Loucy (cell line): ENCODE results near the gene MORC4.
A peak's percentile ranks its signal among the peaks of the same experiment; 100 is the strongest.

Experiments
- H2AFZ ChIP-seq: fragments of 200-600 bp; sonication (generic); 2 replicates; pipeline ENCODE4 v1.6.0; 2016; ENCODE audit warnings: antibody characterized with exemption, mild to moderate bottlenecking, low read length, moderate library complexity
- H3F3A ChIP-seq: fragments of 200-600 bp; 2 replicates; pipeline ENCODE4 v1.6.0; 2016; ENCODE audit warnings: antibody characterized with exemption, low read depth, mild to moderate bottlenecking
- H3K27me3 ChIP-seq: fragments of 200-600 bp; sonication (generic); 2 replicates; pipeline ENCODE4 v1.6.1; 2014; ENCODE audit warnings: low read length, mild to moderate bottlenecking; ENCODE audit not compliant: insufficient read depth, poor library complexity, severe bottlenecking
- H3K36me3 ChIP-seq: fragments of 200-600 bp; sonication (generic); 2 replicates; pipeline ENCODE4 v1.6.1; 2016; ENCODE audit warnings: low read length; ENCODE audit not compliant: insufficient read depth
- H3K4me1 ChIP-seq: fragments of 200-600 bp; sonication (generic); 2 replicates; pipeline ENCODE4 v1.5.1; 2014; ENCODE audit warnings: low read length, mild to moderate bottlenecking; ENCODE audit not compliant: insufficient read depth, poor library complexity, severe bottlenecking
- H3K4me2 ChIP-seq: fragments of 200-600 bp; sonication (generic); 2 replicates; pipeline ENCODE4 v1.6.0; 2014; ENCODE audit warnings: antibody characterized with exemption, low read length, low read depth, mild to moderate bottlenecking; ENCODE audit not compliant: poor library complexity, severe bottlenecking
- H3K4me3 ChIP-seq: fragments of 200-600 bp; sonication (generic); 2 replicates; pipeline ENCODE4 v1.5.1; 2014; ENCODE audit warnings: low read length, mild to moderate bottlenecking, mixed read lengths; ENCODE audit not compliant: poor library complexity, severe bottlenecking
- H3K79me2 ChIP-seq: fragments of 200-600 bp; sonication (generic); 2 replicates; pipeline ENCODE4 v1.6.1; 2014; ENCODE audit warnings: low read length; ENCODE audit not compliant: insufficient read depth
- H3K9ac ChIP-seq: fragments of 200-600 bp; sonication (generic); 2 replicates; pipeline ENCODE4 v1.6.0; 2014; ENCODE audit warnings: mild to moderate bottlenecking, low read depth, low read length, moderate library complexity; ENCODE audit not compliant: poor library complexity, severe bottlenecking
- H3K9me2 ChIP-seq: fragments of 200-600 bp; sonication (generic); replicated peaks from 2 replicates; pipeline ENCODE4 v1.6.1; 2016; ENCODE audit warnings: low read depth, low read length, mixed read lengths
- H3K9me3 ChIP-seq: fragments of 200-600 bp; sonication (generic); 2 replicates; pipeline ENCODE4 v1.6.1; 2014; ENCODE audit warnings: mild to moderate bottlenecking, antibody characterized with exemption, low read length, low read depth; ENCODE audit not compliant: insufficient read depth
- H4K20me1 ChIP-seq: fragments of 200-600 bp; sonication (generic); 2 replicates; pipeline ENCODE4 v1.6.0; 2014; ENCODE audit warnings: antibody characterized with exemption, low read length, mild to moderate bottlenecking; ENCODE audit not compliant: insufficient read depth, poor library complexity, severe bottlenecking
- CTCF ChIP-seq: fragments of 200-600 bp; sonication (generic); conservative IDR thresholded peaks from 2 replicates; pipeline ENCODE4 v1.5.1; 2014; ENCODE audit warnings: mild to moderate bottlenecking, antibody characterized with exemption, low read length
- EZH2phosphoT487 ChIP-seq: fragments of 200-600 bp; IDR thresholded peaks from 2 replicates; pipeline ENCODE4 v1.6.1; 2018; ENCODE audit warnings: antibody characterized with exemption, mild to moderate bottlenecking, moderate library complexity, borderline replicate concordance

The MORC4 gene

GRCh38 chrX:106955004-106955772 is 44.8 kb downstream of the MORC4 start:
- Histone ChIP-seq H2AFZ (no peak overlapping the region), H3K4me3 (no peak overlapping the region), H4K20me1 (no peaks in the 10 kb centered on the region), H3K27me3 (no peaks in the 10 kb centered on the region), H3K9me3 (no peaks in the 10 kb centered on the region), H3K79me2 (no peaks in the 10 kb centered on the region), H3K9me2 (no peaks in the 10 kb centered on the region), H3F3A (no peaks in the 10 kb centered on the region), H3K36me3 (no peaks in the 10 kb centered on the region), H3K4me2 (no peak overlapping the region), H3K9ac (no peak overlapping the region), H3K4me1 (no peaks in the 10 kb centered on the region)
- TF ChIP-seq EZH2phosphoT487 (no peak), CTCF (no peak)

GRCh38 chrX:106954041-106954440 is 46.0 kb downstream of the MORC4 start:
- no peak overlapping the region for H3K4me3 ChIP-seq
- no peaks in the 10 kb centered on the region for H3K9me2 ChIP-seq
- no peaks in the 10 kb centered on the region for H3K9me3 ChIP-seq
- no peak overlapping the region for H2AFZ ChIP-seq
- no peak overlapping the region for H3K9ac ChIP-seq
- no peaks in the 10 kb centered on the region for H3K36me3 ChIP-seq
- no peak overlapping the region for H3K4me2 ChIP-seq
- no peak for TF ChIP-seq EZH2phosphoT487
- TF ChIP-seq CTCF: no peak
- H3K79me2 ChIP-seq: no peaks in the 10 kb centered on the region
- no peaks in the 10 kb centered on the region for H3K4me1 ChIP-seq
- no peaks in the 10 kb centered on the region for H3F3A ChIP-seq
- H3K27me3 ChIP-seq: no peaks in the 10 kb centered on the region
- H4K20me1 ChIP-seq: no peaks in the 10 kb centered on the region

GRCh38 chrX:106952988-106953387 is 47.0 kb downstream of the MORC4 start:
- H3K36me3 ChIP-seq: no peaks in the 10 kb centered on the region
- no peak overlapping the region for H3K9ac ChIP-seq
- no peaks in the 10 kb centered on the region for H3K9me3 ChIP-seq
- H3K4me1 ChIP-seq: no peaks in the 10 kb centered on the region
- no peaks in the 10 kb centered on the region for H4K20me1 ChIP-seq
- H3K4me2 ChIP-seq: no peak overlapping the region
- no peaks in the 10 kb centered on the region for H3F3A ChIP-seq
- H2AFZ ChIP-seq: no peak overlapping the region
- no peaks in the 10 kb centered on the region for H3K9me2 ChIP-seq
- no peak overlapping the region for H3K4me3 ChIP-seq
- TF ChIP-seq CTCF (peak; percentile 63), EZH2phosphoT487 (no peak)
- H3K79me2 ChIP-seq: no peaks in the 10 kb centered on the region
- no peaks in the 10 kb centered on the region for H3K27me3 ChIP-seq
